Keratinocyte (primary cell): ENCODE measurements around the gene C12orf42. TPM values are rescaled to one million over a fixed set of nuclear protein-coding genes. Genes with fewer than 3 reads are reported as not detected.
A peak's percentile ranks its signal among the peaks of the same experiment; 100 is the strongest.

Experiments
- DNase-seq: peaks from one replicate; pipeline ENCODE4 v3.0.0-alpha.2; 2011; ENCODE audit warnings: low read depth, missing footprints, low spot score
- FAIRE-seq: peaks from 2 replicates; lab custom pipeline; 2011; peaks lifted over from hg19 to GRCh38; lab: Jason Lieb, UNC
- H2AFZ ChIP-seq: 2 replicates; pipeline ENCODE4 v1.6.0; 2012; ENCODE audit warnings: low read length, control low read depth, inconsistent platforms; ENCODE audit not compliant: control insufficient read depth
- H3K27ac ChIP-seq: 2 replicates; pipeline ENCODE4 v1.5.1; 2011; ENCODE audit warnings: low read length; ENCODE audit not compliant: control insufficient read depth, insufficient read depth
- H3K27me3 ChIP-seq: 3 replicates; pipeline ENCODE4 v1.6.0; 2011; ENCODE audit warnings: low read length; ENCODE audit not compliant: control insufficient read depth, insufficient read depth; ENCODE audit errors: extremely low read depth
- H3K36me3 ChIP-seq, 2 experiments: 2 replicates in 1 of 2; 3 replicates in 1 of 2; pipeline ENCODE4 v1.5.1; 2011; ENCODE audit warnings: low read length in 2 of 2, mild to moderate bottlenecking in 1 of 2; ENCODE audit not compliant: control insufficient read depth in 2 of 2, insufficient read depth in 2 of 2; ENCODE audit errors: extremely low read depth in 1 of 2
- H3K4me1 ChIP-seq: 3 replicates; pipeline ENCODE4 v1.5.1; 2011; ENCODE audit warnings: low read length; ENCODE audit not compliant: control insufficient read depth, insufficient read depth; ENCODE audit errors: extremely low read depth
- H3K4me2 ChIP-seq: 3 replicates; pipeline ENCODE4 v1.6.0; 2011; ENCODE audit warnings: low read depth, low read length; ENCODE audit not compliant: control insufficient read depth, insufficient read depth; ENCODE audit errors: extremely low read depth
- H3K4me3 ChIP-seq, 3 experiments: fragments of 200-600 bp in 1 of 3; sonication (generic) in 1 of 3; 2 replicates in 2 of 3; 3 replicates in 1 of 3; pipeline ENCODE4 v1.5.1; 2011 to 2016; ENCODE audit warnings: low read length in 3 of 3, mild to moderate bottlenecking in 3 of 3, control low read depth in 2 of 3, inconsistent platforms in 1 of 3, low read depth in 1 of 3, mixed read lengths in 1 of 3, mixed run types in 1 of 3, moderate library complexity in 1 of 3; ENCODE audit not compliant: control insufficient read depth in 2 of 3, insufficient read depth in 2 of 3; ENCODE audit errors: extremely low read depth in 1 of 3
- H3K79me2 ChIP-seq: 2 replicates; pipeline ENCODE4 v1.6.0; 2012; ENCODE audit warnings: low read length; ENCODE audit not compliant: control insufficient read depth, insufficient read depth
- H3K9ac ChIP-seq: 3 replicates; pipeline ENCODE4 v1.6.0; 2011; ENCODE audit warnings: low read length; ENCODE audit not compliant: control insufficient read depth, insufficient read depth; ENCODE audit errors: extremely low read depth
- H3K9me1 ChIP-seq: 3 replicates; pipeline ENCODE4 v1.6.0; 2011; ENCODE audit warnings: low read length; ENCODE audit not compliant: control insufficient read depth, insufficient read depth; ENCODE audit errors: extremely low read depth
- H3K9me3 ChIP-seq: 2 replicates; pipeline ENCODE4 v1.5.1; 2012; ENCODE audit warnings: low read depth, low read length; ENCODE audit not compliant: control insufficient read depth
- H4K20me1 ChIP-seq: 3 replicates; pipeline ENCODE4 v1.6.0; 2011; ENCODE audit warnings: low read length; ENCODE audit not compliant: control insufficient read depth, insufficient read depth; ENCODE audit errors: extremely low read depth
- CTCF ChIP-seq, 3 experiments: IDR thresholded peaks in 1 of 3; conservative IDR thresholded peaks in 1 of 3; optimal IDR thresholded peaks in 1 of 3; 2 replicates in 2 of 3; 3 replicates in 1 of 3; pipeline versions ENCODE3 to v1.5.1; 2011; ENCODE audit warnings: low read length in 3 of 3, mild to moderate bottlenecking in 3 of 3, moderate library complexity in 2 of 3, control low read depth in 1 of 3, inconsistent platforms in 1 of 3; ENCODE audit not compliant: insufficient read depth in 2 of 3; ENCODE audit errors: extremely low read depth in 1 of 3
- EZH2 ChIP-seq: IDR thresholded peaks from one replicate; pipeline ENCODE4 v1.6.1; 2012; ENCODE audit warnings: inconsistent platforms, mild to moderate bottlenecking, low read length, moderate library complexity
- dilution Hi-C: fragments of 300-500 bp; cut with MboI; formaldehyde crosslinking; loops from one replicate; pipeline ENCODE4 v1.7.0; 2020; ENCODE audit warnings: low sequenced_read_pairs; ENCODE audit not compliant: extremely low pct_ligation_motif_present
- polyA minus RNA-seq, 3 experiments: library from RNA; depleted of rRNA, polyadenylated mRNA; stranded (reverse); fragments of >200 nt; gene quantifications; 1 replicate in 1 of 3; 2 replicates in 1 of 3; 3 replicates in 1 of 3; pipeline ENCODE4 v1.2.3, GENCODE V29; 2011
- polyA plus RNA-seq, 5 experiments: library from polyadenylated mRNA; depleted of rRNA in 3 of 5; stranded (reverse) in 3 of 5; stranded (forward) in 1 of 5; unstranded in 1 of 5; fragments of >200 nt; gene quantifications; 1 replicate in 1 of 5; 2 replicates in 3 of 5; 3 replicates in 1 of 5; pipeline versions ENCODE4 v1.2.1 to v1.2.3, GENCODE V29; 2011 to 2012; ENCODE audit warnings: missing spikeins in 2 of 5, low read depth in 1 of 5, low replicate concordance in 1 of 5

Gene C12orf42
- 0.03 to 0.08 TPM in 2 of 3 replicates, not detected in the other for polyA plus RNA-seq
- polyA plus RNA-seq (2011; ENCODE audit: low read depth) = not detected
- polyA plus RNA-seq (2011; cell fraction: cytosol; rRNA removed) = not detected in 2 replicates
- not detected in 2 replicates for polyA plus RNA-seq (2011; cell fraction: nucleus; rRNA removed)
- not detected in 2 replicates for polyA plus RNA-seq (2012; ENCODE audit: low replicate concordance)
- not detected in 3 replicates for polyA minus RNA-seq
- polyA minus RNA-seq (2011; cell fraction: cytosol; rRNA and poly(A)+ RNA removed) = not detected
- not detected in 2 replicates for polyA minus RNA-seq (2011; cell fraction: nucleus; rRNA and poly(A)+ RNA removed)

- FAIRE-seq (peak; percentile 98), DNase-seq (no peak)
- Histone ChIP-seq H4K20me1 (no peaks in the 10 kb centered on the region), H3K4me3 (peak within 1 kb of the TSS; percentile 43 to 71 (median 54)), H3K9me1 (no peaks in the 10 kb centered on the region), H3K27ac (peak within 1 kb of the TSS; percentile 46), H3K4me2 (peak within 1 kb of the TSS; percentile 81), H3K9ac (peak within 1 kb of the TSS; percentile 78), H3K79me2 (no peaks in the 10 kb centered on the region), H2AFZ (peak within 1 kb of the TSS; percentile 92), H3K27me3 (no peaks in the 10 kb centered on the region), H3K4me1 (peaks cover 30% of the 10 kb centered on the region), H3K9me3 (no peaks in the 10 kb centered on the region), H3K36me3 (no peaks in the 10 kb centered on the region)
- TF ChIP-seq CTCF (optimal IDR thresholded peaks at IDR 0.05 in 1 of 3, IDR thresholded peaks at IDR 0.05 in 1 of 3, conservative IDR thresholded peaks at IDR 0.05 in 1 of 3; ENCODE audit: extremely low read depth in 1 of 3, insufficient read depth in 2 of 3, low read length in 3 of 3) (peak; percentile 72 to 92 (median 82)), EZH2 (no peak)
- dilution Hi-C loops = no loop called here
These were observed at the start of gene C12orf42 for GRCh38 chr12:103495469-103496456. TSS of gene C12orf42 (minus strand) at chr12:103495968. CDS start at chr12:103478426, 17,542 bp downstream.

GRCh38 chr12:103542078-103542477 lies 46.3 kb upstream of the C12orf42 start:
- Histone ChIP-seq H3K4me1 (peaks cover 6% of the 10 kb centered on the region), H4K20me1 (no peaks in the 10 kb centered on the region), H3K9ac (no peak overlapping the region), H3K27ac (no peak overlapping the region), H3K27me3 (no peaks in the 10 kb centered on the region), H3K36me3 (no peaks in the 10 kb centered on the region), H2AFZ (no peak overlapping the region), H3K9me1 (no peaks in the 10 kb centered on the region), H3K4me3 (no peak overlapping the region), H3K9me3 (no peaks in the 10 kb centered on the region), H3K4me2 (no peak overlapping the region), H3K79me2 (no peaks in the 10 kb centered on the region)
- dilution Hi-C loops = no loop called here
- FAIRE-seq (no peak), DNase-seq (no peak)
- TF ChIP-seq EZH2 = no peak
- TF ChIP-seq CTCF (optimal IDR thresholded peaks at IDR 0.05 in 1 of 3, IDR thresholded peaks at IDR 0.05 in 1 of 3, conservative IDR thresholded peaks at IDR 0.05 in 1 of 3; ENCODE audit: extremely low read depth in 1 of 3, insufficient read depth in 2 of 3, low read length in 3 of 3) = no peak
